Lower lobe of right lung (tissue), 2 donors: ENCODE results near the gene KIF6. TPM values are rescaled to one million over a fixed set of nuclear protein-coding genes. Genes with fewer than 3 reads are reported as not detected.

Experiments
- ATAC-seq, 2 donors: fragments of 200-7000 bp; cut with Tn5 transposase; one replicate each; pipeline ENCODE4 v1.9.1; 2020 to 2022; ENCODE audit warnings: mild to moderate bottlenecking in 2 of 2, moderate library complexity in 2 of 2
- DNase-seq: peaks from one replicate; pipeline ENCODE4 v3.0.0-alpha.2; 2020
- H3K27ac ChIP-seq: fragments of 200-600 bp; one replicate; pipeline ENCODE4 v1.8.0; 2022
- H3K27me3 ChIP-seq: fragments of 200-600 bp; one replicate; pipeline ENCODE4 v1.8.0; 2022; ENCODE audit warnings: low read depth
- H3K36me3 ChIP-seq: fragments of 200-600 bp; one replicate; pipeline ENCODE4 v1.8.0; 2022; ENCODE audit warnings: mild to moderate bottlenecking
- H3K4me1 ChIP-seq: fragments of 200-600 bp; one replicate; pipeline ENCODE4 v1.8.0; 2022
- H3K4me3 ChIP-seq: fragments of 200-600 bp; one replicate; pipeline ENCODE4 v1.8.0; 2022; ENCODE audit warnings: mild to moderate bottlenecking
- H3K9me3 ChIP-seq: fragments of 200-600 bp; one replicate; pipeline ENCODE4 v1.8.0; 2022
- CTCF ChIP-seq: fragments of 200-600 bp; IDR thresholded peaks from one replicate; pipeline ENCODE4 v1.8.0; 2022; ENCODE audit warnings: antibody characterized with exemption, mild to moderate bottlenecking
- intact Hi-C: fragments of 100-400 bp; cut with DNase I; formaldehyde crosslinking; loops from one replicate; pipeline ENCODE4 v1.11.0; 2022
- total RNA-seq: library from RNA; stranded (reverse); fragmentation: NEBNext Ultra II Directional; extraction: Animal tissue kit (Norgen Biotek cat#: 25700); gene quantifications from one replicate; pipeline ENCODE4 v1.2.1, GENCODE V29; 2021
- donor health status: DM: no; HTN: yes; CAD: no; lungs with severe emphysema.

Gene KIF6
- total RNA-seq, 1 donor from 2014 or later: 2.5 TPM

GRCh38 chr6:39350723-39351505 lies 374.3 kb downstream of the KIF6 start:
- Histone ChIP-seq H3K4me3 (no peak overlapping the region), H3K36me3 (no peaks in the 10 kb centered on the region), H3K4me1 (no peaks in the 10 kb centered on the region), H3K27ac (no peak overlapping the region), H3K27me3 (no peaks in the 10 kb centered on the region), H3K9me3 (no peaks in the 10 kb centered on the region)
- no peak for TF ChIP-seq CTCF
- peak in 1 of 2 donors; percentile 28 for ATAC-seq
- DNase-seq: no peak
- intact Hi-C loops: no loop called here

- DNase-seq (no peak), ATAC-seq (no peak)
- Histone ChIP-seq H3K4me1 (peaks cover 1% of the 10 kb centered on the region), H3K27me3 (no peaks in the 10 kb centered on the region), H3K27ac (no peak overlapping the region), H3K4me3 (no peak overlapping the region), H3K36me3 (no peaks in the 10 kb centered on the region), H3K9me3 (no peaks in the 10 kb centered on the region)
- no peak for TF ChIP-seq CTCF
- intact Hi-C loops: no loop called here
These were observed 376.5 kb downstream of the KIF6 start for GRCh38 chr6:39348740-39349139.

- DNase-seq (peak; percentile 78), ATAC-seq (peak; percentile 81 to 83)
- TF ChIP-seq CTCF: peak; percentile 89
- Histone ChIP-seq H3K4me3 (no peak overlapping the region), H3K9me3 (no peaks in the 10 kb centered on the region), H3K4me1 (peaks cover 8% of the 10 kb centered on the region), H3K27ac (no peak overlapping the region), H3K36me3 (no peaks in the 10 kb centered on the region), H3K27me3 (no peaks in the 10 kb centered on the region)
- intact Hi-C loops: no loop called here
These were observed 377.2 kb downstream of the KIF6 start for GRCh38 chr6:39347906-39348585.

- no peaks in the 10 kb centered on the region for H3K36me3 ChIP-seq
- DNase-seq: no peak
- intact Hi-C loops: no loop called here
- no peak overlapping the region for H3K27ac ChIP-seq
- H3K9me3 ChIP-seq: no peaks in the 10 kb centered on the region
- H3K27me3 ChIP-seq: no peaks in the 10 kb centered on the region
- ATAC-seq: no peak
- H3K4me1 ChIP-seq: peaks cover 13% of the 10 kb centered on the region
- no peak overlapping the region for H3K4me3 ChIP-seq
- no peak for TF ChIP-seq CTCF
These were observed 378.0 kb downstream of the KIF6 start for GRCh38 chr6:39347206-39347605.

GRCh38 chr6:39344821-39345280 lies 380.4 kb downstream of the KIF6 start:
- peaks cover 29% of the 10 kb centered on the region for H3K4me1 ChIP-seq
- H3K36me3 ChIP-seq: no peaks in the 10 kb centered on the region
- H3K27ac ChIP-seq: peak overlapping the region; percentile 71
- DNase-seq: no peak
- H3K9me3 ChIP-seq: no peaks in the 10 kb centered on the region
- no peaks in the 10 kb centered on the region for H3K27me3 ChIP-seq
- intact Hi-C loops: no loop called here
- ATAC-seq: peak; percentile 41 to 67
- TF ChIP-seq CTCF: no peak
- H3K4me3 ChIP-seq: no peak overlapping the region
